NCI-H2081 (cell line): ENCODE data around the gene CASK.
A peak's percentile ranks its signal among the peaks of the same experiment; 100 is the strongest.

ENCODE experiments used
- DNase-seq, 2 experiments: peaks; one replicate each; lab custom pipeline; 2025; lab: John Stamatoyannopoulos, UW

CASK gene

GRCh38 chrX:41559235-41560052 is 363.9 kb downstream of the CASK start:
- DNase-seq, result no peak

- no peak for DNase-seq
Observed at GRCh38 chrX:41558531-41558930, 364.8 kb downstream of the CASK start.

GRCh38 chrX:41556958-41557357 is 366.4 kb downstream of the CASK start:
- DNase-seq, result no peak

GRCh38 chrX:41553688-41554087 is 369.7 kb downstream of the CASK start:
- no peak for DNase-seq

- no peak for DNase-seq
Observed at GRCh38 chrX:41548411-41548810, 374.9 kb downstream of the CASK start.

GRCh38 chrX:41543668-41544067 is 379.7 kb downstream of the CASK start:
- DNase-seq, result no peak

GRCh38 chrX:41543025-41543424 is 380.3 kb downstream of the CASK start:
- no peak for DNase-seq

- no peak for DNase-seq
Observed at GRCh38 chrX:41542536-41542935, 380.8 kb downstream of the CASK start.

GRCh38 chrX:41542135-41542534 is 381.2 kb downstream of the CASK start:
- no peak for DNase-seq

- DNase-seq, result no peak
Observed at GRCh38 chrX:41541386-41541785, 382.0 kb downstream of the CASK start.

- DNase-seq, result no peak
Observed at GRCh38 chrX:41538707-41539106, 384.6 kb downstream of the CASK start.

- DNase-seq, result no peak
Observed at GRCh38 chrX:41530085-41530484, 393.3 kb downstream of the CASK start.

GRCh38 chrX:41529221-41529620 is 394.1 kb downstream of the CASK start:
- DNase-seq, result no peak

- no peak for DNase-seq
Observed at GRCh38 chrX:41528784-41529183, 394.6 kb downstream of the CASK start.

- no peak for DNase-seq
Observed at GRCh38 chrX:41526925-41527324, 396.4 kb downstream of the CASK start.

GRCh38 chrX:41526271-41526670 is 397.1 kb downstream of the CASK start:
- DNase-seq, result no peak

GRCh38 chrX:41522671-41523070 is 400.7 kb downstream of the CASK start:
- DNase-seq, result no peak

- no peak for DNase-seq
Observed at GRCh38 chrX:41522081-41522480, 401.3 kb downstream of the CASK start.

- no peak for DNase-seq
Observed at GRCh38 chrX:41519468-41519867, 403.9 kb downstream of the CASK start.

- DNase-seq, result peak in 1 of 2 experiments; percentile 23
Observed at GRCh38 chrX:41518841-41519220, 404.5 kb downstream of the CASK start.

- no peak for DNase-seq
Observed at GRCh38 chrX:41518127-41518840, 405.1 kb downstream of the CASK start.

GRCh38 chrX:41516999-41517765 is 406.2 kb downstream of the CASK start:
- no peak for DNase-seq

- DNase-seq, result no peak
Observed at GRCh38 chrX:41516456-41516855, 406.9 kb downstream of the CASK start.
